ENCODE measurements around the gene ZSCAN22. TPM values are rescaled to one million over a fixed set of nuclear protein-coding genes. Genes with fewer than 3 reads are reported as not detected.

The ZSCAN22 gene
- total and polyA plus RNA-seq, 2 donors (not counting 3 experiments of a cell fraction or from before 2014, with no cell fraction given) = 3.6 to 3.7 TPM

DNA sequence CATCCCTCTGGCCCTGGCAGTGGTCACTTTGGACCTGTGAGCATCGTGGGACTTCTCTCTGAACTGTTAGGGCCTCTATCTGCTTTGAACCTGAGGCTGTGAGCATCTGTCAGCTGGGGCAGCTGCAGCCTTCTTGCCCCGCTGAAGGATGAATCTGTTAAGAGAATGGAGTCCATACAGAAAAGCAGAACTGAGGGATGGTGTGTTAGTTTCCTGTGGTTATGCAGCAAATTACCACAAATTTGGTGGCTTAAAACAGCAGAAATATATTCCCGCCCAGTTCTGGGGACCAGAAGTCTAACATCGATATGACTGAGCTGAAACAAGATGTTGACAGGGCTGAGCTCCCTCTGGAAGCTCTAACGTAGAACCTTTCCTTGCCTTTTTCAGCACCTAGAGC lies 37.4 kb downstream of the ZSCAN22 start:
- TF ChIP-seq, protein P1, sequence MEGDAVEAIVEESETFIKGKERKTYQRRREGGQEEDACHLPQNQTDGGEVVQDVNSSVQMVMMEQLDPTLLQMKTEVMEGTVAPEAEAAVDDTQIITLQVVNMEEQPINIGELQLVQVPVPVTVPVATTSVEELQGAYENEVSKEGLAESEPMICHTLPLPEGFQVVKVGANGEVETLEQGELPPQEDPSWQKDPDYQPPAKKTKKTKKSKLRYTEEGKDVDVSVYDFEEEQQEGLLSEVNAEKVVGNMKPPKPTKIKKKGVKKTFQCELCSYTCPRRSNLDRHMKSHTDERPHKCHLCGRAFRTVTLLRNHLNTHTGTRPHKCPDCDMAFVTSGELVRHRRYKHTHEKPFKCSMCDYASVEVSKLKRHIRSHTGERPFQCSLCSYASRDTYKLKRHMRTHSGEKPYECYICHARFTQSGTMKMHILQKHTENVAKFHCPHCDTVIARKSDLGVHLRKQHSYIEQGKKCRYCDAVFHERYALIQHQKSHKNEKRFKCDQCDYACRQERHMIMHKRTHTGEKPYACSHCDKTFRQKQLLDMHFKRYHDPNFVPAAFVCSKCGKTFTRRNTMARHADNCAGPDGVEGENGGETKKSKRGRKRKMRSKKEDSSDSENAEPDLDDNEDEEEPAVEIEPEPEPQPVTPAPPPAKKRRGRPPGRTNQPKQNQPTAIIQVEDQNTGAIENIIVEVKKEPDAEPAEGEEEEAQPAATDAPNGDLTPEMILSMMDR (IDR thresholded peaks at IDR 0.05; ENCODE audit: extremely low read depth in 1 of 2, insufficient read depth in 1 of 2, low read depth in 1 of 2, low read length in 2 of 2) = no peak
- TF ChIP-seq EZH2 (IDR thresholded peaks at IDR 0.05; ENCODE audit: borderline replicate concordance, low read depth, low read length, severe bottlenecking) (no peak), JUN (IDR thresholded peaks at IDR 0.05; ENCODE audit: borderline replicate concordance, insufficient read depth, insufficient read length, low read depth) (no peak), FOS (IDR thresholded peaks at IDR 0.05; ENCODE audit: borderline replicate concordance, insufficient read depth, low read length) (no peak), POLR2AphosphoS5 (IDR thresholded peaks at IDR 0.05; ENCODE audit: insufficient read depth, low read depth, low read length) (no peak), POLR2A (IDR thresholded peaks at IDR 0.05; ENCODE audit: low read depth, low read length) (no peak), GATA2 (IDR thresholded peaks at IDR 0.05; ENCODE audit: insufficient read depth, insufficient read length, low read depth, low read length) (no peak), MYC (IDR thresholded peaks at IDR 0.05; ENCODE audit: low read depth, low read length) (no peak)
- TF ChIP-seq, protein P2, sequence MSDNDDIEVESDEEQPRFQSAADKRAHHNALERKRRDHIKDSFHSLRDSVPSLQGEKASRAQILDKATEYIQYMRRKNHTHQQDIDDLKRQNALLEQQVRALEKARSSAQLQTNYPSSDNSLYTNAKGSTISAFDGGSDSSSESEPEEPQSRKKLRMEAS (IDR thresholded peaks at IDR 0.05; ENCODE audit: insufficient read depth, insufficient read length) = no peak
- Histone ChIP-seq H3K9me3 (replicated peaks; ENCODE audit: control insufficient read depth, insufficient read depth, low read length) (no peaks in the 10 kb centered on the region), H3K4me1 (ENCODE audit: control insufficient read depth, extremely low read depth, insufficient read depth, low read length) (peaks cover 3% of the 10 kb centered on the region), H3K9me1 (replicated peaks; ENCODE audit: control insufficient read depth, extremely low read depth, insufficient read depth, low read length) (no peaks in the 10 kb centered on the region), H3K9ac (replicated peaks; ENCODE audit: extremely low read depth, insufficient read depth, low read length) (no peak overlapping the region), H3K79me2 (ENCODE audit: control insufficient read depth, insufficient read depth, low read length) (no peaks in the 10 kb centered on the region), H4K20me1 (replicated peaks; ENCODE audit: control insufficient read depth, extremely low read depth, insufficient read depth, low read length) (no peaks in the 10 kb centered on the region), H3K4me2 (ENCODE audit: insufficient read depth, low read length) (no peak overlapping the region), H3K27me3 (ENCODE audit: control insufficient read depth in 2 of 2, insufficient read depth in 2 of 2, low read length in 2 of 2) (peaks cover 13 to 21% of the 10 kb centered on the region in 2 experiments), H3K27ac (ENCODE audit: insufficient read depth, low read depth, low read length) (no peak overlapping the region), H3K36me3 (ENCODE audit: control insufficient read depth in 2 of 2, extremely low read depth in 1 of 2, insufficient read depth in 2 of 2, low read length in 2 of 2) (no peaks in the 10 kb centered on the region), H2AFZ (ENCODE audit: low read depth, low read length) (no peak overlapping the region), H3K4me3 (replicated peaks in 1 of 3; ENCODE audit: insufficient read depth in 1 of 3, low read depth in 1 of 3, low read length in 3 of 3) (no peak overlapping the region)
- ChIA-PET POLR2A (no interaction called here), CTCF (interaction anchor here (1.1 kb wide), 1 partner anchor 9 kb away, joined by 4 read pairs; no protein-coding TSS in a partner anchor)
- intact Hi-C loops (cut with micrococcal nuclease) (no loop called here), dilution Hi-C loops (cut with MboI; ENCODE audit: extremely low pct_ligation_motif_present, low sequenced_read_pairs) (no loop called here)
- DNase-seq (ENCODE audit: low read depth, low spot score) (no peak), FAIRE-seq (no peak)
- BruUV-seq (replicated peaks) = no TSS peak
